ENCODE measurements around the gene SLC35E2B.
"Not testable (repeated sequence)": the region's sequence is repeated elsewhere in the genome, so short reads cannot be mapped to it uniquely, and the experiment has no call there.

SLC35E2B gene

DNA sequence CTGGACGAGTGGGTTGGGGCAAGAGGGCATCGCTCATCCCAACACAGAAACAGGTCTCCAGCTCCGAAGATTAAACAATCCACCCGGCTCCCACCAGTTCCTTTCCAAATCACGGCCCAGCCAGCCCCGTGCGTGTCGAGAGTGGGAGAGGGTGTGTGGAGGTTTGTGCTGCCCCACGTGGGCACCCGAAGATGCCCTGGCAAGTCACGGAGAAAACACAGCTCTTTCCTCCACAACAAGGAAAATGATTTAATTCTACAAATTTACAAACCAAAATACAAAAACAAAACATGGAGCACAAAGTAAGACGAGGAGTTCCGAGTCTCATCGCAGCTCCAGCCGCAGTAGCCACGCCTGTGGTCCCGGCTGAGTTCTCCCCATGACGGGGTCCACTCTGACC, 9.9 kb upstream of the SLC35E2B start:
- peak; percentile 53 for DNase-seq

DNA sequence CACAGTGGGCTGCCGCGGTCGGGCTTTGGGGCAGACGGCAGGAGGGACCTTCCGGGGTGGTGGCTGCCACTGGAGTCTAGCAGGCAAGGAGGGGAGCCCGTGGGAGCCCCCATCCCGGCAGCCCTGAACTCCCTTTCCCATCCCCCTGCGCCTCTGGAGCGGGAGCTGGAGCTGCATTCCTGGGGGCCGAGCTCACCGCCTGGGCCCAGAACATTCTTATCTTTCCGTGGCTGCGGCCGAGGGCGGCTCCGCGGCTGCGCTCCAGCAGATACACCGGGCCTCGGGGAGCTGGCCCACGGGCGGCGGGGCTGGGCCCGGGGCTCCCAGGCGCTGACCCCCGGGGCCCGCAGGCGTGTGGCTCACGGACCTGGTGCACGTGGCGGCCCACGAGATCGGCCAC, 8.0 kb upstream of the SLC35E2B start:
- DNase-seq: not testable (repeated sequence)

DNA sequence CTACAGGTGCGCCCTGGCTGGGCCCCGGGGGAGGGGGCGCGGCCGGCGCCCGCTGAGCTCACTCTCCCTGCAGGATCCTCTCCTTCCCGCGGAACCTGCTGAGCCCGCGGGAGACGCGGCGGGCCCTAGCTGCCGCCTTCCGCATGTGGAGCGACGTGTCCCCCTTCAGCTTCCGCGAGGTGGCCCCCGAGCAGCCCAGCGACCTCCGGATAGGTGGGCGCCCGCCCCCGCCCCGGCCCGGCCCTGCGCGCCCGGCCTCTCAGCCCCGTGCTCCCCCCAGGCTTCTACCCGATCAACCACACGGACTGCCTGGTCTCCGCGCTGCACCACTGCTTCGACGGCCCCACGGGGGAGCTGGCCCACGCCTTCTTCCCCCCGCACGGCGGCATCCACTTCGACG, 7.5 kb upstream of the SLC35E2B start:
- DNase-seq: not testable (repeated sequence)

DNA sequence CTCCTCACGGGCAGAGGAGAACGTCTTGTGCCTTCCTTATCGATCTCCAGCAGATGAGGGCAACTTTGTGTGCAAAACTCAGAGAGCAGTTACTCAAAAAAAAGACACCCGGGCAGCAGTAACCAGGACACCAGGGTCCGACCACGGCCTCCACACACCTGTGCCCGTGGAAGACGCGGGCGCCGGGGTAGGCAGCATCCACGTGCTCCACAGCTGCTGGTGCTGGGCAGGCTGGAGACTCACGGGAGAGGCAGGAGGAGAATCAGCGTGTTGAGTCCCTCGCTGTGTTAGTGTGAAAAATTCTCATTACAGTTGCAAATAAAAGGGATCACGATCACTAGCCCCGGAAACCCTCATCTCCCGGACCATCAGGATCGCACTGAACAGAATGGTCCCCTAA, 6.5 kb upstream of the SLC35E2B start:
- DNase-seq: peak; percentile 55

DNA sequence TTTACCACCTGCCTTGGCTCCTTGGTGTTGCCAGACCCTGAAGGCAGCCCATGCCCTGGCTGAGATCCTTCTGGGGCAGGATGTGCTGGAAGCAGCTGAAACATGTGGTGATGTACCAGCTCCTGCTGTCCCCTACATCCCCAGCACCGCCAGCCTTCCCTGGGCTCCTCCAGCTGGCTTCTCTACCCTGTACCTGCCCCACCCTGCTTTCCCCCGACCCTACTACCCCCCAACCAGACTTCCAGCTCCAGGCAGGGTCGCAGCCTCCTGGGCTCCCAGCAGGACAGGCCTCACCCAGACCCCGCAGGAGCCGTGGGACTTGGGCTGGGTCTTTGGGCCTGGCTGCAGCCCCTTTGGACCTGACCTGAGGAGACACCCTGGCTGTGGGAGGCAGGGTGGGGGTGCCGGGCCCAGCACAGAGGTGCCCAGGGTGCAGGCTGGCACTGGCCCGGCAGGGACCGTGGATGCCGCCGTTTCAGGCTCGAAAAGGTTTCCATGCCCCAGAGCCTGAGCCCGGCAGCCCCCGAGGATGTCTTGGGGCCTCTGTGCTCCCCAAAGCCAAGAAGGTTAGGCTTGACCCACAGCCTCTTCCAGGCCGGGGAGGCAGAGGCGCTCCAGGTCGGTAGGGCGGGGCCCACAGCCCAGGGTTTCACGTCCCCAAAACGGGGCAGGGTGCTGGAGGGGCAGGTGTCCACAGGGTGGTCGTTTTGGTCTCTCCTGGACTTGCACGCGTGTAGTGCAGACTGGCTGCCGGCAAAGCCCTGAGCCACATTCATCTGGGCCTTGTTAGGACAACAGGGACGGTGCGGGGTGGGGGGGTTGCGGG, 5.0 kb upstream of the SLC35E2B start:
- peak; percentile 60 for DNase-seq

DNA sequence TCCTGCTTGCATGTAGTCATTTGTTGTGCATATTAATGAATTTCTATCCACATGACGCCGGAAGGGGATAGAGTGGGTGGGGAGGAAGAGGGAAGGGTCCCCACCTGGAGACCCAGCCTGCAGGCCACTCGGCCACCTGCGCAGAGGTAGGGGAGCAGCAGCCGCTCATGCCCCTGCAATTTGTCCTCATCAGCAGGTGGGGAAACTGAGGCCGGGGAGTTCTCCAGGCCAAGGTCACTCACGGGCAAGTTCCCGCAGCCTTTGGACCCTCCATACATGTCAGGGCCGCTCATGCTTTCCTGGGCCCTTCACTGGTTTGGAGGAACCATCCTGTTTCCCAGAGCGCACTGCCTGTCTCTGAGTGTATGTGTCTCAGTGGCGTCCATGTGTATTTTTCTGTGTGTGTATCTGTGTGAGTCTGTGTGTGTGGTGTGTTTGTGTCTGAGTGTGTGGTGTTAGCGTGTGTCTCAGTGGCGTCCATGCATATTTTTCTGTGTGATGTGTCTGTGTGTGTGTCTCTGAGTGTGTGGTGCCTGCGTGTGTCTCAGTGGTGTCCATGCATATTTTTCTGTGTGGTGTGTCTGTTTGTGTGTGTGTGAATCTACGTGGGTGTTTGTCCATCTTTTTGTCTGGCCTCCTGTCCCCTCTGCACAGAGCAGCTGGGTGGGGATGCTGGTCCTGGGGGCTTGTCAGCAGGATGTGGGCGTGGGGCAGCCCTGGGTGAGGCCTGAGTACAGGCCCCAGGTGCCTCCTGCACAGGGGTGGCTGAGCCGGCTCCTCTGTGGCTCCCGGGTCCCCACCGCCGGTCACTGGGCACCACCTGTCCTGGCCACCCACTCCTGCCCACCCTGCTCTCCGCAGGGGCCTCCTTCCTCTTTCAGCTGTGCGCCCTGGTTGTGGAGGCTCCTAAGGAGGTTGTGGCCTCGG, 4.1 kb upstream of the SLC35E2B start:
- DNase-seq: peak; percentile 55

DNA sequence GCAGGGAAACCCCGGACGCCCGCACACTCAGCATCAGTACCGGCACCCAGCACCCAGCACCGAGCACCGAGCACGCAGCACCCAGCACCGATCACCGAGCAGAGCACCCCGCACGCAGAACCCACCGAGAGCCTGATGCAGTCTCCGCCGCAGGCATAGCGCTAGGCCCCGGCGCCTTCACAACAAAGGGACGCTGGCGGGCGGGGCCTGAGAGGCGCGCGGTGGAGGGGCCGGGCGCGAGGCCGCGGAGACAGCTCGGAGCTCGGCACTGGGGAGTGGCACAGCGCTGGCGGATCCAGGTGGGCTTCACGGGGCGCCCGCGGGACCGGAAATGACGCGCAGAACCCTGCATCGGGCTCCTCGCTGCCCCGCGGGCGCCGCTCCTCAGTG, 276 bp downstream of the SLC35E2B start:
- peak; percentile 93 for DNase-seq

DNA sequence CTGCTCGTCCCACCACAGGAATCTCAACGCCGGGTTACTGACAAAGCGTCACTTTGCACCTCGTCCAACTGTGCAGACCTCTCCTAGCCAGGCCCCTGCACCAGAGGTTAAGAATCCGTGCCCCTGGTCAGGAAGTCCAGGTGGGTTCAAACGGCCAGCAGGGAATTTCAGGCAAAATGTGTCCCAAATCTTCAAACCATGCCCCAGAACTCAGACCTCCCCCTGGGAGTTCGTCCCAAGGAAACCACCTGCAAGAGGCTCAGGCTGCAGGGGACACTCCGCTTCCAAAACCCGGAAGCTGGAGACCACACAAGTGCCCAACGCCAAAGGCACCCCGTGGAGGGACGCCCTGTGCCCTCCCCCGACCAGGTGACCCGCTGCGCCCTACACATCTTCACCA, 1.2 kb downstream of the SLC35E2B start:
- peak; percentile 57 for DNase-seq

DNA sequence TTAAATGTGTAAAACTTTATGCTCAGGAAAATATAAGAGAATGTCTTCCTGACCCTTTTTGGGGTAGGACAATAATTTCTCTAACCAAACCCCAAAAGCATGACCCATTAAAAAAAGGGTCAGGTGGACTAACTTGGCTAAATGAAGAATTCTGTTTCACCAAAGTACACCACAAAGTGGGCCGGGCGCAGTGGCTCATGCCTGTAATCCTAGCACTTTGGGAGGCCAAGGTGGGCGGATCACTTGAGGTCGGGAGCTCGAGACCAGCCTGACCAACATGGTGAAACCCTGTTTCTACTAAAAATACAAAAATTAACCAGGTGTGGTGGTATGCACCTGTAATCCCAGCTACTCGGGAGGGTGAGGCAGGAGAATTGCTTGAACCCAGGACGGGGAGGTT, 3.1 kb downstream of the SLC35E2B start:
- DNase-seq: peak; percentile 55

DNA sequence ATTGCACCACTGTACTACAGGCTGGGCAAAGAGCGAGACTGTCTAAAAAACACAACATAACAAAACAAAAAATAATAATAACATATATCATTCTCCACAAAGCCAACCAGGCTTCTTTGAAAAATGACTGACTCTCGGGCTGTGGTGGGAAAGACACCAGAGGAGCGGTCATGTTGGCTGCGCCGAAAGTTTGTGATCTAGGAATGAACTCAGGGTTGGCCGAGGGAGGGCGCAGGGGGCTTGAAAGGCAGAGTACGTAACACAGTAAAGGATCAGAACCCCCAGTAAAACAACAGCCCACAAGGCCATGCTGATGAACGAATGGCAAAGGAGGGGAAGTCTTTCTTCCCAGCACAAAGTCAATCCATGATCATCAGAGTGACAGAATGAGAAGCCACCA, 4.7 kb downstream of the SLC35E2B start:
- DNase-seq: no peak

DNA sequence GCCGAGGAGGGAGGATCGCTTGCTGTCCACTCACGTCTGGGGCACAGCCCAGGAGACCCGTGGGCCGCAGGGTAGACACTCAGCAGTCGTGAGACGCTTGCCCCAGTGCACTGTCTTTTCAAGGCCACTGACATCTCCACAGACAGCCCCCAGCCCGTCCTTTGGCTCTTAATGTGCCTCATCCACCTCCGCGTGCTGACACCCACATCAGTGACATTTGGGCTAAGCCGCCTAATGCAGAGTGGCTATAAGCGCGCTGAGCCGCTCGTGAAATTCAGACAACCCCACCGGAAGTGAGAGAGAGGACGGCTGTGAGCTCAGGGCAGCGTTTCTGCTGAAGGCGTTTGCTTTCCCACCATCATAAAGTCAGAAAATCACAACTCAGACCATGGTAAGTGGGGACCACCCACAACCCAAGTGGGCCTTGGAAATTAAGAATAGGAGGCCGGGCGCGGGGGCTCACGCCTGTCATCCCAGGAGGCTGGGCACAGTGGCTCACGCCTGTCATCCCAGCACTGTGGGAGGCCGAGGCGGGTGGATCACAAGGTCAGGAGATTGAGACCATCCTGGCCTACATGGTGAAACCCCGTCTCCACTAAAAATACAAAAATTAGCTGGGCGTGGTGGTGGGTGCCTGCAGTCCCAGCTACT, 8.4 kb downstream of the SLC35E2B start:
- DNase-seq: no peak

DNA sequence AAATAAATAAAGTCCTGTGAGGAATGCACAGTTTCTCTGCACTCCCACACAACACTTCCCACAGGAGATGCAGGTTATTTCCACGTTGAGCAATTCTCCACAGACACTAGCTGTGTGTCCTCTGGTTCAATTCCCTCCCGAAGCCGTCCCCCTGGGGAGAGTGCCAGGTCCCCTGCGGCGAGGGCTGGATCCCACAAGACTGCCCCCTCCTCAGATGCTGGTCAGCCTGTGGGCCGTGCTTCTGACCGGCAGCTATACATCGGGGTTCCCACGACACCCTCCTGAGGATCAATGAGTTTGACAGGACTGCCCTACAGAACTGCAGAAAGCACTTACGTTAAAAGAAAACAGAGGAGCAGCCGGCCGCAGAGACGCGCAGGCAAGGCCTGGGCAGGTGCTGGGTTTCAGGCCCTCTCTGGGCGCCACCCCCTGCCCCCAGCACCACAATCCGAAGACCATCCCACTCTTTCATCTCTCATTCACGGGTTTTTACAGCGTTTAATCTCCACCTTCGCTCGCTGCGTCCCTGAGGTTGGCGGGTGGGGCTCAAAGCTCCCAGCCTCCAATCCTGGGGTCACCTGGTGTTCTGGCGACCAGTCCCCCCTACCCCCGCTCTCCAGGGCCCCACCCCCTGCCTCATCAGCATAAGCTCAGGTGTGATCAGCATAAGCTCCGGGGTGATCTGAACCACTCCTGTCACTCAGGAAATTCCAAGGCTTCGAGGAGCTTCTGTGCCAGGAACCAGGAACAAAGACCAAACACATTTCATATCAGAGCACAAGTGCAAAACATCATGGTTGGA, 9.3 kb downstream of the SLC35E2B start:
- no peak for DNase-seq

DNA sequence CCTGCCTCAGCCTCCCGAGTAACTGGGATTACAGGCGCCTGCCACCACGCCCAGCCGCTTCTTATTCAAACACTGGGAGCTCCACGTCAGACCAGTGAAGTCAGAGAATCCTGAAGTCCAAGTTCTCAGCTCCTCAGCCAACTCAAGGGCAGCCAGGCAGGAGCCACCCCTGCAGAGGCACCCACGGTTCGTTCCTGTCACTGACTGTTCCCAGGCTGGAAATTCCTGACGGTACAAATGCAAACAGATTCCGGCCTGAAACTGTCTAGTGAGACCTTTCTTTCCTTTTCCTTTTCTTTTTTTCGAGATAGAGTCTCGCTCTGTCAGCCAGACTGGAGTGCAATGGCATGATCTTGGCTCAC, 11.7 kb downstream of the SLC35E2B start:
- no peak for DNase-seq

DNA sequence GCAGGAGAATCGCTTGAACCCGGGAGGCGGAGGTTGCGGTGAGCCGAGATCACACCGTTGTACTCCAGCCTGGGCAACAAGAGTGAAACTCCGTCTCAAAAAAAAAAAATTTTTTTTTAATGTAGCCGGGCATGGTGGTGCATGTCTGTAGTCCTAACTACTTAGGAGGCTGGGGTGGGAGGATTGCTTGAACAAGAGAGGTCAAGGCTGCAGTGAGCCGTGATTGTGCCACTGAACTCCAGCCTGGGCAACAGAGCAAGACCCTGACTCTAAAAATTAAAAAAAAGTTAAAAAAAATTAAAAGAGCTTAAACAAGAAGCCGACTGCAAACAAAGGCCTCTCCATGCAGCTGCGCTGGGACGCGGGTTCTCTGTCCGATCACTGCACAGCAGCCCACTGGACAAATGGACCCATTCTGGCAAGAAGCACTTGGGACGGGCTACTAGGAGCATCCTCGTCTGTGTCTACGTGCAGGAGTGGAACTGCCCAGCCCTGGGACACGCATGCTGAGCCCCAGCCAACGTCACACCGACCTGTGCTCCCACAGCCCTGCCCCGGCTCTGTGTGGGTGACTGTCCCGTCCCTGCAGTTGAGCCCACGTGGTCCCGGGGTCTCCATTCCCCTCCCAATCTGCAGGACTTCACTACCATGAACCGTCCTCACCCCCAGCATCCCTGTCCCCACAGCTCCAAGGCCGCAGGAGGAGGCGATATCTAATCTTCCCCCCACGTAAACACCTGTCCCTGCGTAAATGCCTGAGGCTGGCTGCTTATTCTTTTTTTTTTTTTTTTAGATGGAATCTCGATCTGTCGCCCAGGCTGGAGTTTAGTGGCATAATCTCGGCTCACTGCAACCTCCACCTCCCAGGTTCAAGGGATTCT, 12.3 kb downstream of the SLC35E2B start:
- peak; percentile 59 for DNase-seq

DNA sequence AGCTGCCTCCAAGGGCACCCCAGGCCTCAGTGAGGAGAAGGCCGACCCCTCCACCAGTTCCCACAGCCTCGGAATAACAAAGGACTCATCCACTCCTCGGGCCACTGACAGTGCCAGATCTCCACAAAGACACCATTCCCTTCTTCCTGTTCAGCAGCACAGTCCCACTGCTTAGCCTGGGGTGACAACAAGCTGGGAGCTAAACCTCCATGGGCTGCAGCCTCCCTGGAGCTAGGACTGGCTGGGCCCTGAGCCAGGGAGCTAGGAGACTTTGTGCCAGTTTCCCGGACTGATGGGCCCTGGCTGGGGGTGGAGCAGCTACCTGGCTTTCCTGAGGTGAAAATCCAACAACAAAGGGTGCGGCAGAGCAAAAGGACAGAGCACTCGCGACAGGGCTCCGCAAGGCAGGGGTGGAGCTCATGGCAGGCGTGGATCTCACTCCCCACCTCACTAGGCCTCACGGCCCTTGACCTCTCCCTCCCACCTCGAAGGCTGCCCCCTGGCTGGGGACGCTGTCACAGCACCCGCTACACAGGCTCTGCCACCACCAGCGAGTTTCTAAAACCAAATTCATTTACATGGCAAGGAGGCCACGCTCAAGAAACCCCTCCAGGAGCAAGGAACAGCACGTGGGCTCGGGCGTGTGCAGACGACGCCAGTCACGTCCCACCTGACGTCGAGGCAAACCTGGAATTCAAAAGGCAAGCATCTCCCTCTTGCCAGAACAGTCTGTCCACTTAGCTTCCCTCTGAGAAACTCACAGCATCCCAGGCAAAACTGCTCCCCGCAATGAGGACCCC, 13.8 kb downstream of the SLC35E2B start:
- peak; percentile 83 for DNase-seq

DNA sequence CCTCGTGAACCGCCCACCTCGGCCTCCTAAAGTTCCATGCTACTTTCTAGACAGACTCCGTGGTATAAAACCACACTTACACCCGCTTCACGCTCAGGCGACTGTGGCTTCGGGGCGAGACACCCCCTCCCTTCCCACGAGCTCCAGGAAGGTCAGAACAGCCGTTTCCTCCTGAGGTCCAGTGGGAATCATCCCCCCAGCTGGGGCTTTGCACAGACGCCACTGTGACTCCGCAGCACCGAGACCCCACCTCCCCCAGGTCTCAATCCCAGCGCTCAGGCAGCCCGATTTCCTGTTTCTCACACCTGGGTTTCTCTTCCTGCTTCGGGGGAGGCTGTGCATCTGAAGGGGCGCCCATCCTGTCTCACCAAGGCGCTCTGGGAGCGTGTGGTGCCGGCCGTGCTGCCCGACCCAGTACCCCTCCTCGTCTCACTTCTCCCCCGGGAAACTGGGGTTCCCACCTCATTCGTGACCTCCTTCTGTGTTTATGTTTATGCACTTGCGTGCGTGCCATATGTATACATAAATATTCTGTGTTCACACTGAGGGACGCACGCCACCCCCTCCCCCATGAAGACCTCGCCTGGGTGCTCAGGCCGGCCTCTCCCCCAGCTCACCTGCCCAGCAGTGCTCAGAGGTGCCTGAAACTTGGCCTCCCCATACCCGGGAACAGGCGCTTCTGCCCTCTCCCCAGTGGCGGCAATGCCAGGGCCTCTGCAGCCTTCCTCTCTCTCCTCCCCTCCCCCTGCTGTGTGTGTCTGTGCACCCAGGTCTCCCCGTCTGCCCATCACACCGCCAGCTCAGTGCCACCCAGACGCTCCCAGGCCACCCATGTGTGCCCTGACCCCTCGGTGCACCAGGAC, 14.6 kb downstream of the SLC35E2B start:
- peak; percentile 82 for DNase-seq

DNA sequence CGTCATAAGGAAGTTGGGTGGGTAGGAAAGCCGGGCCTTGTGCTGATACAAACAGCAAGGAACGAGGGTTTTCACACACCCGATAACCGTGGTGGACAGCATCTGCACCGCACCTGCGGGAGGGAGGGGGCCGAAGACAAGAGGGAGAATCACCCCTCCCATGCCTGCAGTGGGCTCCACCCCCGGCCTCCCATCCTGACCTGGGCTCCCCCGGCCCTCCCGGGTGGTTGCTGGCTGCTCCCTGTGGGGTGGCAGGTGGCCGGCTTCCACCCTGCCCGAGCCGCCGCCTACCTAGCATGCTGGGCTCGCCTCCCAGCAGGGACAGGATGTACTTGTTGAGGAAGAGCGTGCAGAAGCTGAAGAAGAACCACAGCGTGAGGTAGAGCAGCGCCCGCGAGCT, 16.5 kb downstream of the SLC35E2B start:
- not testable (repeated sequence) for DNase-seq

DNA sequence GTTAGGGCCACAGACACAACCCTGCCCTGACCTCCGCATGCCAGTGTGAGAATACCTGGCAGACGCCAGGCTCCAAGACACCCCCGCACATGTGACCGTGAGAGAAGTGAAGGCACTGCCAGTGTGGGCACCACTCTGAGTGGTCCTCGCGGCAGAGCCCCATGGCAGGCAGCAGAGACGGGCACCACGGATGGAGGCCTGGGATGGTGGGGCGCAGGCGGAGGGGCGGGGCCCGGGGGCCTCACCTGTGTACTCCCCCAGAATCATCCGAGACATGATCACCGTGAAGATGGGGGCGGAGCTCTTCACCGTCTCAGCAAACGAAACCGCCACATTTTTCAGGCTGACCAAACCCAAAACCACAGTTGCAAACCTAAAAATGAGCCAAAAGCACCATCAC, 17.4 kb downstream of the SLC35E2B start:
- DNase-seq: not testable (repeated sequence)

DNA sequence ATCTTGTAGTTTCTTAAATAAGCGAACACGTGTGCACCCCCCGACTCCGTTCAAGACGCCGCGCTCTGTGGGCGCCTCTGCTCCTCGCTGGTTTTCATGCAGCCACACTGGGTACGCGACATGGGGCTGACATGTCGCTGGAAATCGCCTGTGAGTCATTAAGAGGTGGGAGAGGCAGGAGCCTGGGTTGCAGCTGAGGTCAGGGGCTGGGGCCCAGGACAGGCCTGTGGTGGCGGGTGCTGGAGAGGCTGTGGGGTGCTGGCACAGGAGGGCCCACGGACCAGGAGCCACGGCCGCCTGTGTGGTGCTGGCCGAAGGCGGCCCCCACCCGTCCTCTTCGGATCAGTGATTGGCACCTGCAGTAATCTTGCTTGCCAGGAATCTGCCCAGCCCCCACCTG, 17.8 kb downstream of the SLC35E2B start:
- not testable (repeated sequence) for DNase-seq
